HS-27A (cell line): Measurements from ENCODE around the gene AGPAT4.
A peak's percentile ranks its signal among the peaks of the same experiment; 100 is the strongest.
"Not testable (repeated sequence)": the region's sequence is repeated elsewhere in the genome, so short reads cannot be mapped to it uniquely, and the experiment has no call there.

Experiments used
- DNase-seq: peaks from one replicate; pipeline ENCODE4 v3.0.0-alpha.2; 2012; ENCODE audit warnings: low read depth, missing footprints

Gene AGPAT4

GRCh38 chr6:161200610-161201370, 73.1 kb downstream of the AGPAT4 start:
- DNase-seq, result no peak

GRCh38 chr6:161199850-161200249, 74.0 kb downstream of the AGPAT4 start:
- no peak for DNase-seq

DNA sequence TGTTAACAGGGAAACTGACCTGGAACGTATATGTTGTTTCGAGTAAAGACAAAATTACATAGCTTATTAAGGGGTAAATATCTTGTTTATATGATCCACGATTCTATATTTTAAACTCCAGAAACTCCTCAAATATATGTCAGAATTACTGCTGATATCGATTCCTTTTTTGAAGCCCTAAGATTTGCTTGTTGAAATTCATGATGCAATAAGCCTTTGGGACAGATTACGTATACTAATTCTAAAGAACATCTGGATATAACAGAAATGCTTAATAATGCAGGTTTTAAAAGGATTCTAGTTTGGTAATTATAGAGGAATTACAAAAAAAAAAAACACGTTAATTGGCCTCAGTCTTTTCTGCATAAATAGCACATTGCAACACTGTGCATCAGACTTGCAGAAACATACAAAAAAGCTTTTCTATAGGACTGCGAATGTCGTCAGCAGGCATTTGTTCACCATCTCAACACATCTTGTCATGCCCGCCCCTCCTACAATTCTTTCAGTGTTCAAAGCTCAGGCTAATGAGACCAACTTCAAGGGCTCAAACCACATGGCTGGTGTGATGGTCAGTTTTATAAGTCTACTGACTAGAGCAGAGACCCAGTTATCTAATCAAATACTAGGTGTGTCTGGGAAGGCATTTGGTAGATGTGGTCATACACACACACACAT, 74.9 kb downstream of the AGPAT4 start:
- DNase-seq, result no peak

GRCh38 chr6:161198176-161198575, 75.7 kb downstream of the AGPAT4 start:
- no peak for DNase-seq

- no peak for DNase-seq
Observed at GRCh38 chr6:161195386-161195785, 78.5 kb downstream of the AGPAT4 start.

GRCh38 chr6:161194374-161194773, 79.5 kb downstream of the AGPAT4 start:
- DNase-seq, result no peak

GRCh38 chr6:161192636-161193411, 81.0 kb downstream of the AGPAT4 start:
- no peak for DNase-seq

- DNase-seq, result no peak
Observed at GRCh38 chr6:161191671-161192070, 82.2 kb downstream of the AGPAT4 start.

DNA sequence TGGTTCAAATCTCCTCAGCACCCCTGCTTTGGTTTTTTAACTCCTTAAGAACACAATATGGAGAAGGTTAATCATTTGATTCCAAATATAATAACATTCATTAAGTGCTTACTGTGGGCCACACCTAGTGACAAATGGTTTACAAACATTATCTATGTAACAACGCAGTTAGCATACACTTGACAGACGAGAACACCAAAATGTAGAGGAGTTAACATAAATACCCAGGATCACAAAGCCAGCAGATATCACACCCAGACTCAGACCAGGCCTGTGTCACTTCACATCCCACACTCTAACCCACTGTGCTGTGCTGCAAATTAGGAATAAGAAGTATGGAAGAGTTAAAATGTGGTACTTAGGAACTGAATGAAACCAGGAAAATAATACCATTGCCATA, 82.9 kb downstream of the AGPAT4 start:
- no peak for DNase-seq

DNA sequence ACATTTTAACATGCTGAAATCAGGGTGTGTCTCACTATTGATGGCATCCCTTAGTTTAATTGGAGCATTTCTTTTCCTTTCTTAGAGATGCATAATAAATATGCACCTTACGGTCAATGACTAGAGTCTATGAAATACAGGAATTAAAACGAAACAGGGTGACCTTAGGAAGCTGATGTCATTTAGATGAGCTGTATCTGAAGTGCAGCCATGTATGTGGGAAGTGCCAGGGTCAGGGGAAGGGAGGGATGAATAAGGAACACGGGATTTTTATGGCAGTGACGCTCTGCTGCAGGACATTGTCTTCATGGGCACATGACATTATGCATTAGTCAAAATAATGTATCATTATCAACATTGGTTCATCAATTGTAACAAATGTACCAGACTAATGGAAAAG, 84.0 kb downstream of the AGPAT4 start:
- no peak for DNase-seq

GRCh38 chr6:161188547-161189465, 85.1 kb downstream of the AGPAT4 start:
- no peak for DNase-seq

GRCh38 chr6:161186173-161186769, 87.6 kb downstream of the AGPAT4 start:
- DNase-seq, result no peak

DNA sequence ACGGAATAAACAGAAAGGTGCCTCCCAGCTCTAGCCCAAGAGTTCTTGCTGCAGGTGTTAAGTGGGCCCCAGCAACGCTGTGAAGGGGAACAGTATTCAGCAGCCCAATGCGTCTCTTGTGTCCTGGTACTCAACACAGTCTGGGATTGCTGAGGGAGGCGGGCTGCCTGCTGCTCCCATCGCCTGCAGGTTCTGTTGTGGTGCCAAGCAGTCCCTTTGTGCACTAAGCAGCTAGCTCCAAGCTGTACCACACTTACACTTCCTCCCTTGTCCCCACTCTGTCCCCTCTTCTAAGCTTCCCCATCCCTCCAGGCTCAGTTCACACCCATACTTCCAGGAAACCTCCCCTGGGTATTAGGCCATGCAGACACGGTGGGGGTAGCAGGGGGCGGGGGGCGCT, 92.7 kb downstream of the AGPAT4 start:
- no peak for DNase-seq

DNA sequence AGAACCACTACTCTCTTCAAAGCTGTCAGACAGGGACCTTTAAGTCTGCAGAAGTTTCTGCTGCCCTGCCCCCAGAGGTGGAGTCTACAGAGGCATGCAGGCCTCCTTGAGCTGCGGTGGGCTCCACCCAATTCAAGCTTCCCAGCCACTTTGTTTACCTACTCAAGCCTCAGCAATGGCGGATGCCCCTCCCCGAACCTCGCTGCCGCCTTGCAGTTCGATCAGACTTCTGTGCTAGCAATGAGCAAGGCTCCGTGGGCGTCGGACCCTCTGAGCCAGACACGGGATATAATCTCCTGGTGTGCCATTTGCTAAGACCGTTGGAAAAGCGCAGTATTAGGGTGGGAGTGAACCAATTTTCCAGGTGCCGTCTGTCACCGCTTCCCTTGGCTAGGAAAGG, 95.7 kb downstream of the AGPAT4 start:
- not testable (repeated sequence) for DNase-seq

- not testable (repeated sequence) for DNase-seq
Observed at GRCh38 chr6:161176428-161176827, 97.4 kb downstream of the AGPAT4 start.

DNA sequence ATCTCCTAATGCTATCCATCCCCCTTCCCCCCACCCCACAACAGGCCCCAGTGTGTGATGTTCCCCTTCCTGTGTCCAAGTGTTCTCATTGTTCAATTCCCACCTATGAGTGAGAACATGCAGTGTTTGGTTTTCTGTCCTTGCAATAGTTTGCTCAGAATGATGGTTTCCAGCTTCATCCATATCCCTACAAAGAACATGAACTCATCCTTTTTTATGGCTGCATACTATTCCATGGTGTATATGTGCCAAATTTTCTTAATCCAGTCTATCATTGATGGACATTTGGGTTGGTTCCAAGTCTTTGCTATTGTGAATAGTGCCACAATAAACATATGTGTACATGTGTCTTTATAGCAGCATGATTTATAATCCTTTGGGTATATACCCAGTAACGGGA, 101.1 kb downstream of the AGPAT4 start:
- DNase-seq, result not testable (repeated sequence)

DNA sequence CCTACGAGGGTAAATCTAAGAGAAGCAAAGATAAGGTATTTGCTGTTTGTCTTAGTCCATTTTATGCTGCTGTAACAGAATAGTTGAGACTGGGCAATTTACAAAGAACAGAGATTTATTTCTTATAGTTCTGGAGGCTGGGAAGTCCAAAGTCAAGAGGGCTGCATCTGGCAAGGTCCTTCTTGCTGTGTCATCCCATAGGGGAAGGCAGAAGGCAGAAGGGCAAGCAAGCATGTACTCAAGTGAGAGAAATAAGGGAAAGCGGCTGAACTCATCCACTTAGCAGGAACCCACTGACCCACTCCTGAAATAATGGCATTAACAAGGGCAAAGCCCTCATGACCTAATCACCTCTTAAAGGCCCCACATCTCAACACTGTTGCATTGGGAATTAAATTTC, 102.7 kb downstream of the AGPAT4 start:
- no peak for DNase-seq

DNA sequence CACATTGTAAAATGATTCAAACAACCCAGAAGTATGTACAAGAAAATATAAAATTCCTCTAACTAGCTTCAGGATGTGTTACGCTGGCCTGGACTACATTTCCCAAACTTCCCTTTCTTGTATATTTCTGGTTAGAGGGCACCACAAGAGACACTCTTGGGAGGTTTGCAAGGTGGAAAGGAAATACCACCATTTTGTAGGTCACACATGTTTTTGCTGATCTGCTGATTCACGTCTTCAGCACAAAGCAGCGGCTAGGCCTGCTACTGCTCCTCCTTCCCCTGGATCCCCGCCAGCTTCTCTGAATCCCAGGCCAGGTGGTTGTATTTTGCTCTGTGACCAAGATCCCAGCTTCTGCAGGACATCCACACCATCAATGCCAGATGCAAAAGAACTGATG, 104.2 kb downstream of the AGPAT4 start:
- DNase-seq, result no peak

GRCh38 chr6:161169035-161169434, 104.8 kb downstream of the AGPAT4 start:
- no peak for DNase-seq

DNA sequence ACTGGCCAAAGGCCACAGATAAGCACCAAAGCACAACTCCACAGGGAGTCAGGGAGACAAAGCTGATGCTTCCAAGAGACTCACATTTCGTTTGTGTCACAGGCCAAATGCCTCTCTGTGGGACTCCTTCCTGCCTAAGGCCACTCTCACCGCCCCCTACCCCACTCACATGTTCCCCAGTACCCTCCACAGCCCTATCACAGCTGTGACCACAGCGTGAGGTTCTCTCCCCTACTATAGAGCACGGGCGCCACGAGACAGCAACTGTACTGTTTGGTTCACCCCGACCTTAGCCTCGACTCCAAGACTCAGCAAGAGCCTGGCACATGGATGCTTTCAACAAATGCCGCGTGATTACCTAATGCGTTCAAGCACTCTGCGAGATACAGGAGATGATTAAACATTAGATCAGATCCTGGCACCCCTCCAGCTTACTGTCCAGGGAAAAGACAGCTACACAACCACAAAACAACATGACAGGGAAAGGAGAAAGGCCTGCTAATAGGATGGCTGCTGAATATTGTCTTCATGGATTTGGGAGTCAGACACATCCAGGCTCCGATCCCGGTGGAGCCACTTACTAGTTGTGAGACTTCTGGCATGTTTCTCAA, 105.5 kb downstream of the AGPAT4 start:
- peak; percentile 43 for DNase-seq

DNA sequence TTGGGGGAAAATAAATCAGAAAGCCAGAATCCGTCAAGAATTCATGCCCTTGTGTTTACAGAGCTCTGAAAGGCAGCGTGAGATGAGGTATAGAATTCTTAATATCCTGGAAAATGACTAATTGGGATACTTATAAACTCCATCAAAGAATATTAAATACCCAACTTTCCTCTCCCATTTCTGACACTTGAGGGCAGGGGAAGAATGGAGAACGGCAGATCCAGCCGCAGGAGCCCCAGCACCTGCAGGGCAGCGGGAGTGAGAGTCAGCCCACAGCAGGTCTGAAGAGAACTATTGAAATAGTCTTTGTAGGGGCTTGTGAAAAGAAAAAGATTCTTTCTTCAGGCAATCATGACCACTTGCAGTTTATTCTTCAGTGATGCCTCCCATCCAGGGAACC, 107.2 kb downstream of the AGPAT4 start:
- DNase-seq, result no peak
